IPS DF 6.9 (cell line): ENCODE results near the gene ADAM12.

Source experiments
- DNase-seq: peaks from one replicate; pipeline ENCODE4 v3.0.0-alpha.2; 2013; ENCODE audit warnings: low read depth, low spot score
- H3K27ac ChIP-seq: one replicate; pipeline ENCODE4 v1.5.1; 2013; ENCODE audit warnings: low read length, control low read depth
- H3K27me3 ChIP-seq: 2 replicates; pipeline ENCODE4 v1.6.1; 2013; ENCODE audit warnings: mild to moderate bottlenecking, low read length; ENCODE audit not compliant: control insufficient read depth, insufficient read depth
- H3K36me3 ChIP-seq: 2 replicates; pipeline ENCODE4 v1.6.1; 2013; ENCODE audit warnings: low read length; ENCODE audit not compliant: control insufficient read depth, insufficient read depth
- H3K4me1 ChIP-seq: 2 replicates; pipeline ENCODE4 v1.6.1; 2013; ENCODE audit warnings: low read length; ENCODE audit not compliant: control insufficient read depth, insufficient read depth
- H3K4me3 ChIP-seq: 2 replicates; pipeline ENCODE4 v1.5.1; 2013; ENCODE audit warnings: mild to moderate bottlenecking, low read length
- H3K9me3 ChIP-seq: 2 replicates; pipeline ENCODE4 v1.6.1; 2013; ENCODE audit warnings: low read length, inconsistent platforms; ENCODE audit not compliant: control insufficient read depth, insufficient read depth
- WGBS: extraction: QIAGEN DNeasy Blood & Tissue Kit; methylation state at CpG from one replicate; pipeline ENCODE4 v1.1.7; 2013; ENCODE audit warnings: mixed read lengths, missing lambda C conversion rate; ENCODE audit not compliant: insufficient read length, insufficient coverage; 5-methylcytosine and 5-hydroxymethylcytosine counted together

ADAM12 gene

DNA sequence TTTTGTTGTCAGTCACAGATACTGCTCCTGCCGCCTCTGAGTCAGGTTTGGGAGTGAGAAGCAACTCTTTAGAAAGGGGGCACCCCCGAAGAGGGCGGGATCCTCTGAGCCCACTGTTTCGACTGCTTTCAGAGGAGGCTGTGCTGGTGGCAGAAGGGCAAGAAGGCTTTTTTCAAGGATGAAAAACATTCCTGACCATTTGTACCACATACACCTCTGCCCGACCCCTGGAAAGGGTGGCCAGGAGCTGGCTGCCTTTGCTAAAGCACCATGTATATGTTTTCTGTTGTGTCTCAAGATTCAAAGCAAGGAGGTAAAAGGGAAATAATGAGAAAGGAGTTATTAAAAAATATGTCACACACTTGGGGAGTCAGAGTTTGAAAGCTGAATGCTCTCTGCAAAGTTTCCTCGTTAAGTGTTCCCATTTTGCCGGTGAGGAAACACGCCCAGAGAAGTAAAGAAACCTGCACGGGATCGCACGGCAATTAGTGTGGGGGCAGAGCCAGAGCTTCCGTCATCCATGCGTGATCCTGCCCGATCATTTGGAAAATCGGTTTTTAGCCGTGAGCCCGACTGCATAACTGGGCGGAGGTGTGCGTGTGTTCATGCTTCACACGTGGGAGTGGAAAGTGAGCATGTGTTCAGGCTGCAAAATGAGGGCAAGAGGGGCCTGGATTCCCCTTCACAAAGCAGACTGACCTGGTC, 163.2 kb downstream of the ADAM12 start:
- Histone ChIP-seq H3K9me3 (no peaks in the 10 kb centered on the region), H3K4me1 (0 out of 2 replicates have a peak, but pooled peaks cover 1% of the 10 kb centered on the region), H3K27ac (no peak overlapping the region), H3K27me3 (no peaks in the 10 kb centered on the region), H3K4me3 (no peak overlapping the region), H3K36me3 (no peaks in the 10 kb centered on the region)
- no CpG with 5 or more reads among the region's 20 CpGs for WGBS
- no peak for DNase-seq

DNA sequence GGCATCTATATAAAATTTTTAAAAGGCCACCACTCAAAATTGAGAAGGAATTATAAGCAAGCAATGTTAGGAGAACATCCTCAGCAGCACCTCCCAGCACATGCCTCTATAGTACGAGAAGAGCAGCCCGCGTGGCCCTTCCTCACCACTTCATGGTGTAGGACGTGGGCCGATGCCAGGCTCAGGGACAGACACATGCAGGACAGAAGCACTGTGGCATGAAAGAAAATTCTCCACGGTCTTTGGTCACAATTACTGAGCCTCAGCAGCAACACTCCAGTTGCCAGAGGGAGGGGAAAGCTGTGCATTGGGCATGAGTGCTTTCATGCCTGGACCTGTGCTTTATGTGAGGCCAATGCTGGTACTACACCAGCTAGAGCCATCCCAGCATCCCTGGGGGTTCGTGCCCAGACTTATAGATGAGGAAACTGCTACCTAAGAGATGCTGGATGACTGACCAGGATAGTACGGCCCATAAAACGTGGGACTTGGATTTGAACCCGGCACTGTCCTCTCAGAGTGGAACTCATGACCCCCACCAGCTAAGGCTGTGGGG, 164.7 kb downstream of the ADAM12 start:
- DNase-seq = no peak
- WGBS = no CpG with 5 or more reads among the region's 10 CpGs
- Histone ChIP-seq H3K4me1 (0 out of 2 replicates have a peak, but pooled peaks cover 1% of the 10 kb centered on the region), H3K9me3 (no peaks in the 10 kb centered on the region), H3K36me3 (no peaks in the 10 kb centered on the region), H3K27me3 (no peaks in the 10 kb centered on the region), H3K27ac (no peak overlapping the region), H3K4me3 (no peak overlapping the region)

GRCh38 chr10:126222736-126223511, 165.4 kb downstream of the ADAM12 start:
- Histone ChIP-seq H3K27ac (no peak overlapping the region), H3K4me1 (0 out of 2 replicates have a peak, but pooled peaks cover 1% of the 10 kb centered on the region), H3K27me3 (no peaks in the 10 kb centered on the region), H3K36me3 (no peaks in the 10 kb centered on the region), H3K9me3 (no peaks in the 10 kb centered on the region), H3K4me3 (no peak overlapping the region)
- WGBS = no CpG with 5 or more reads among the region's 4 CpGs
- no peak for DNase-seq

DNA sequence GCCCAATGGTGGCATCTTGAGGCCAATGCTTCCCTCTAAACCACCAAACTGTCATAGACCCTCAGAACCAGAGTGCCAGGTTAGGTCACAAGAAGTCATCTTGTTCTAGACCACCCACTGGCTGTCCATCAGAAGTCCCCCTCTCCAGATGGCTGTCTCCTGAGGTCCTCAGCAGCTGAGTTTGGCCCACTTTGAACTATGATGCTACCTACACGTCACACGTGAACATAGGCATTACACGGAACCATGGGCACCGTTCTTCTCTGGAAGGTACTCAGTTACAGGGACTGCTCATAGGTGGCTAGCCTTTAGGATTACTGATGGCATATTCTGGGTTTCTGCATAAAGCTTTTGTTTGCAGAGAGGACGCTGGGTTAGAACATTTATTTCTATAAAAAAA, 166.4 kb downstream of the ADAM12 start:
- no peak for DNase-seq
- Histone ChIP-seq H3K9me3 (no peaks in the 10 kb centered on the region), H3K4me3 (no peak overlapping the region), H3K4me1 (0 out of 2 replicates have a peak, but pooled peaks cover 1% of the 10 kb centered on the region), H3K27me3 (no peaks in the 10 kb centered on the region), H3K36me3 (no peaks in the 10 kb centered on the region), H3K27ac (no peak overlapping the region)
- WGBS = no CpG with 5 or more reads among the region's 5 CpGs

GRCh38 chr10:126218778-126219649, 169.3 kb downstream of the ADAM12 start:
- WGBS = no CpG with 5 or more reads among the region's 13 CpGs
- H3K27me3 ChIP-seq = no peaks in the 10 kb centered on the region
- no peak overlapping the region for H3K4me3 ChIP-seq
- no peaks in the 10 kb centered on the region; the same call in 1 of the 2 replicates for H3K36me3 ChIP-seq
- H3K4me1 ChIP-seq = no peaks in the 10 kb centered on the region
- no peak for DNase-seq
- H3K27ac ChIP-seq = no peak overlapping the region
- H3K9me3 ChIP-seq = no peaks in the 10 kb centered on the region

DNA sequence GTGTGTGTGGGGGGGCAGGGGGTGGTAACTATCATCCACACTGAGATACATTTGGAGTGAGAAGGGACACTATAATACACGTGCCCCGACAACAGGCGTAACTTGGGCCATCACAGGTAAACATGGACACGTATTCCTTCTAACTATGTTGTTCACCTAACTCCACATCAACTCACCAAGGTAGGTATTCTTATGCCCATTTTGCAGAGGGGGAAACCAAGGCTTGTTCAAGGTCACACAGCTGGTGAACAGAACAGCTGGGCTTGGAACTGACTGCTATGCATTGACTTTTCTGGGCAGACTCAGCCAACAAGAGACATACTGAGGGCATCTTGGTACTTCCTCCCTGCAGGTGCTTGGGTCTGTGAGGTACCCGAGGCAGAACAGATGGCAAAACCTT, 170.1 kb downstream of the ADAM12 start:
- H3K9me3 ChIP-seq = no peaks in the 10 kb centered on the region
- H3K36me3 ChIP-seq = no peaks in the 10 kb centered on the region; the same call in 1 of the 2 replicates
- WGBS = no CpG with 5 or more reads among the region's 5 CpGs
- H3K4me3 ChIP-seq = no peak overlapping the region
- no peaks in the 10 kb centered on the region for H3K4me1 ChIP-seq
- no peak for DNase-seq
- no peak overlapping the region for H3K27ac ChIP-seq
- no peaks in the 10 kb centered on the region for H3K27me3 ChIP-seq

DNA sequence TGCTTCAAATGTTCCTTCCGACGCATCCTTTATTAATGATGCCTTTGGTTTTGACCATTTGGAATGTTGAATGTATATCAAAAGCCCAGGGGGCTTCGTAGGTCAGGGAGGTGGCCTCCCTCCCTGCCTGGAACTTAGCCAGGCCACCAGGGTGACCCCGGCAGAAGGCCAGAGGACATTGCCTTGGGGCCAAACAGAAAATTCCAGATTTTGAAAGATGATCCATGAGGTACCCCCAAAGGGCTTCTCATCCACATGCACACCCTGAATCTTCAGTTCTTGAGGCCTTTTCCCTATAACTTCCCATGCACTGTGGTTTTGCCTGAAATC, 171.7 kb downstream of the ADAM12 start:
- Histone ChIP-seq H3K4me3 (no peak overlapping the region), H3K9me3 (no peaks in the 10 kb centered on the region), H3K27ac (no peak overlapping the region), H3K36me3 (no peaks in the 10 kb centered on the region; the same call in 1 of the 2 replicates), H3K4me1 (no peaks in the 10 kb centered on the region), H3K27me3 (no peaks in the 10 kb centered on the region)
- no CpG with 5 or more reads among the region's 4 CpGs for WGBS
- DNase-seq = no peak

- H3K27ac ChIP-seq = no peak overlapping the region
- H3K4me3 ChIP-seq = no peak overlapping the region
- DNase-seq = no peak
- no CpG with 5 or more reads among the region's 11 CpGs for WGBS
- H3K9me3 ChIP-seq = no peaks in the 10 kb centered on the region
- no peaks in the 10 kb centered on the region for H3K4me1 ChIP-seq
- H3K36me3 ChIP-seq = no peaks in the 10 kb centered on the region; the same call in 1 of the 2 replicates
- H3K27me3 ChIP-seq = no peaks in the 10 kb centered on the region
Observed at GRCh38 chr10:126215746-126216631, 172.3 kb downstream of the ADAM12 start.

- H3K36me3 ChIP-seq = no peaks in the 10 kb centered on the region; the same call in 1 of the 2 replicates
- no CpG with 5 or more reads among the region's 8 CpGs for WGBS
- H3K27me3 ChIP-seq = no peaks in the 10 kb centered on the region
- H3K27ac ChIP-seq = no peak overlapping the region
- H3K4me3 ChIP-seq = no peak overlapping the region
- H3K4me1 ChIP-seq = no peaks in the 10 kb centered on the region
- no peak for DNase-seq
- no peaks in the 10 kb centered on the region for H3K9me3 ChIP-seq
Observed at GRCh38 chr10:126214679-126215078, 173.6 kb downstream of the ADAM12 start.
